ENCODE data around the gene ZNF862. TPM values are rescaled to one million over a fixed set of nuclear protein-coding genes. Genes with fewer than 3 reads are reported as not detected.

The ZNF862 gene
- total and polyA plus RNA-seq, 2 donors (not counting 3 experiments of a cell fraction or from before 2014, with no cell fraction given) = 10.8 to 14.7 TPM

DNA sequence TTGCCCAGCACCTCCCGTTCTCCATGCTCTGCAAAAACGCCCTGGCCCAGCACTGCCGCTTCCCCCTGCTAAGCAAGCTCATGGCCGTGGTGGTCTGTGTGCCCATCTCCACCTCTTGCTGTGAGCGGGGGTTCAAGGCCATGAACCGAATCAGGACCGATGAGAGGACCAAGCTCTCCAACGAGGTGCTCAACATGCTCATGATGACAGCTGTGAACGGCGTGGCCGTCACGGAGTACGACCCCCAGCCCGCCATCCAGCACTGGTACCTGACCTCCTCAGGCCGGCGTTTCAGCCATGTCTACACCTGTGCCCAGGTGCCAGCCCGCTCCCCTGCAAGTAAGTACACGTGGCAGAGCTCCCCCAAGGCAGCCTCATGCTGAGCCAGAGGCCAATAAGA, 24.0 kb downstream of the ZNF862 start:
- no TSS peak for BruUV-seq (replicated peaks)
- Histone ChIP-seq H3K27me3 (ENCODE audit: control insufficient read depth in 2 of 2, insufficient read depth in 2 of 2, low read length in 2 of 2) (no peaks in the 10 kb centered on the region), H3K9me3 (replicated peaks; ENCODE audit: control insufficient read depth, insufficient read depth, low read length) (no peaks in the 10 kb centered on the region), H3K27ac (ENCODE audit: insufficient read depth, low read depth, low read length) (no peak overlapping the region), H3K4me3 (replicated peaks in 1 of 3; ENCODE audit: insufficient read depth in 1 of 3, low read depth in 1 of 3, low read length in 3 of 3) (no peak overlapping the region), H2AFZ (ENCODE audit: low read depth, low read length) (no peak overlapping the region), H3K9ac (replicated peaks; ENCODE audit: extremely low read depth, insufficient read depth, low read length) (no peak overlapping the region), H3K36me3 (ENCODE audit: control insufficient read depth in 2 of 2, extremely low read depth in 1 of 2, insufficient read depth in 2 of 2, low read length in 2 of 2) (peaks cover 0 to 2% of the 10 kb centered on the region in 2 experiments), H3K79me2 (ENCODE audit: control insufficient read depth, insufficient read depth, low read length) (no peaks in the 10 kb centered on the region), H4K20me1 (replicated peaks; ENCODE audit: control insufficient read depth, extremely low read depth, insufficient read depth, low read length) (no peaks in the 10 kb centered on the region), H3K9me1 (replicated peaks; ENCODE audit: control insufficient read depth, extremely low read depth, insufficient read depth, low read length) (no peaks in the 10 kb centered on the region), H3K4me1 (ENCODE audit: control insufficient read depth, extremely low read depth, insufficient read depth, low read length) (peaks cover 4% of the 10 kb centered on the region), H3K4me2 (ENCODE audit: insufficient read depth, low read length) (no peak overlapping the region)
- no peak for DNase-seq (ENCODE audit: low read depth, low spot score)
- CTCF ChIA-PET = interaction anchor here (1.5 to 2.2 kb wide), 2 partner anchors 10 to 55 kb away, joined by 3 to 6 read pairs; no protein-coding TSS in a partner anchor
- intact Hi-C loops (cut with micrococcal nuclease) (no loop called here), dilution Hi-C loops (cut with MboI; ENCODE audit: extremely low pct_ligation_motif_present, low sequenced_read_pairs) (no loop called here)
- POLR2A ChIA-PET = no interaction called here
- TF ChIP-seq FOS (IDR thresholded peaks at IDR 0.05; ENCODE audit: borderline replicate concordance, insufficient read depth, low read length) = no peak
- TF ChIP-seq POLR2AphosphoS5 (IDR thresholded peaks at IDR 0.05; ENCODE audit: insufficient read depth, low read depth, low read length) = no peak
- no peak for TF ChIP-seq EZH2 (IDR thresholded peaks at IDR 0.05; ENCODE audit: borderline replicate concordance, low read depth, low read length, severe bottlenecking)
- TF ChIP-seq, protein P1, sequence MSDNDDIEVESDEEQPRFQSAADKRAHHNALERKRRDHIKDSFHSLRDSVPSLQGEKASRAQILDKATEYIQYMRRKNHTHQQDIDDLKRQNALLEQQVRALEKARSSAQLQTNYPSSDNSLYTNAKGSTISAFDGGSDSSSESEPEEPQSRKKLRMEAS (IDR thresholded peaks at IDR 0.05; ENCODE audit: insufficient read depth, insufficient read length) = no peak
- TF ChIP-seq MYC (IDR thresholded peaks at IDR 0.05; ENCODE audit: low read depth, low read length) = no peak
- TF ChIP-seq JUN (IDR thresholded peaks at IDR 0.05; ENCODE audit: borderline replicate concordance, insufficient read depth, insufficient read length, low read depth) = no peak
- no peak for TF ChIP-seq GATA2 (IDR thresholded peaks at IDR 0.05; ENCODE audit: insufficient read depth, insufficient read length, low read depth, low read length)
- TF ChIP-seq, protein P2, sequence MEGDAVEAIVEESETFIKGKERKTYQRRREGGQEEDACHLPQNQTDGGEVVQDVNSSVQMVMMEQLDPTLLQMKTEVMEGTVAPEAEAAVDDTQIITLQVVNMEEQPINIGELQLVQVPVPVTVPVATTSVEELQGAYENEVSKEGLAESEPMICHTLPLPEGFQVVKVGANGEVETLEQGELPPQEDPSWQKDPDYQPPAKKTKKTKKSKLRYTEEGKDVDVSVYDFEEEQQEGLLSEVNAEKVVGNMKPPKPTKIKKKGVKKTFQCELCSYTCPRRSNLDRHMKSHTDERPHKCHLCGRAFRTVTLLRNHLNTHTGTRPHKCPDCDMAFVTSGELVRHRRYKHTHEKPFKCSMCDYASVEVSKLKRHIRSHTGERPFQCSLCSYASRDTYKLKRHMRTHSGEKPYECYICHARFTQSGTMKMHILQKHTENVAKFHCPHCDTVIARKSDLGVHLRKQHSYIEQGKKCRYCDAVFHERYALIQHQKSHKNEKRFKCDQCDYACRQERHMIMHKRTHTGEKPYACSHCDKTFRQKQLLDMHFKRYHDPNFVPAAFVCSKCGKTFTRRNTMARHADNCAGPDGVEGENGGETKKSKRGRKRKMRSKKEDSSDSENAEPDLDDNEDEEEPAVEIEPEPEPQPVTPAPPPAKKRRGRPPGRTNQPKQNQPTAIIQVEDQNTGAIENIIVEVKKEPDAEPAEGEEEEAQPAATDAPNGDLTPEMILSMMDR (IDR thresholded peaks at IDR 0.05; ENCODE audit: extremely low read depth in 1 of 2, insufficient read depth in 1 of 2, low read depth in 1 of 2, low read length in 2 of 2) = no peak
- no peak for TF ChIP-seq POLR2A (IDR thresholded peaks at IDR 0.05; ENCODE audit: low read depth, low read length)
- FAIRE-seq = no peak

Data from endothelial cell of umbilical vein (primary cell).